PC-3 (cell line): ENCODE results near the gene LOXL4. TPM values are rescaled to one million over a fixed set of nuclear protein-coding genes. Genes with fewer than 3 reads are reported as not detected.

ENCODE experiments used
- ATAC-seq: fragments of 200-7000 bp; cut with Tn5 transposase; 2 replicates; pipeline ENCODE4 v1.9.1; 2020; ENCODE audit warnings: mild to moderate bottlenecking, moderate library complexity
- BruUV-seq: library from RNA; stranded (reverse); fragments of 400-500 nt; replicated peaks from 2 replicates; lab custom pipeline; 2021; lab: Mats Ljungman, UMichigan
- CTCF ChIA-PET: fragments of 300-600 bp; sonication (Branson Sonifier 250); formaldehyde crosslinking; loops from one replicate; lab custom pipeline; 2022; ENCODE audit warnings: antibody characterized with exemption; lab: Charles Lee
- POLR2A ChIA-PET: fragments of 300-600 bp; sonication (Branson Sonifier 250); formaldehyde crosslinking; loops from one replicate; lab custom pipeline; 2022; ENCODE audit warnings: antibody characterized with exemption; ENCODE audit not compliant: unreplicated experiment; lab: Charles Lee
- DNase-seq: peaks from one replicate; pipeline ENCODE4 v3.0.0-alpha.2; 2015
- H2AFZ ChIP-seq: fragments of 300-600 bp; sonication (generic); 2 replicates; pipeline ENCODE4 v1.6.0; 2016; ENCODE audit warnings: antibody characterized with exemption, low read length
- H3F3A ChIP-seq: fragments of 300-600 bp; sonication (generic); one replicate; pipeline ENCODE4 v1.6.0; 2017; ENCODE audit warnings: antibody characterized with exemption, low read length, control low read depth, mild to moderate bottlenecking; ENCODE audit not compliant: unreplicated experiment
- H3K27ac ChIP-seq: fragments of 300-600 bp; sonication (generic); 2 replicates; pipeline ENCODE4 v1.5.1; 2016; ENCODE audit warnings: mild to moderate bottlenecking, low read length
- H3K27me3 ChIP-seq: fragments of 300-600 bp; sonication (generic); 2 replicates; pipeline ENCODE4 v1.6.1; 2016; ENCODE audit warnings: low read length, mixed read lengths
- H3K36me3 ChIP-seq: fragments of 300-600 bp; sonication (generic); 2 replicates; pipeline ENCODE4 v1.6.1; 2016; ENCODE audit warnings: low read depth, mixed run types, low read length, mixed read lengths
- H3K4me1 ChIP-seq: fragments of 300-600 bp; sonication (generic); 2 replicates; pipeline ENCODE4 v1.5.1; 2016; ENCODE audit warnings: low read length; ENCODE audit not compliant: insufficient read depth
- H3K4me2 ChIP-seq: fragments of 300-600 bp; sonication (generic); 2 replicates; pipeline ENCODE4 v1.6.0; 2016; ENCODE audit warnings: low read length
- H3K4me3 ChIP-seq: fragments of 300-600 bp; sonication (generic); 2 replicates; pipeline ENCODE4 v1.5.1; 2016; ENCODE audit warnings: mild to moderate bottlenecking, low read length, mixed read lengths
- H3K79me2 ChIP-seq: fragments of 300-600 bp; sonication (generic); 2 replicates; pipeline ENCODE4 v1.6.1; 2017; ENCODE audit warnings: low read length, mixed read lengths
- H3K9ac ChIP-seq: fragments of 300-600 bp; sonication (generic); 2 replicates; pipeline ENCODE4 v1.6.0; 2016; ENCODE audit warnings: mild to moderate bottlenecking, low read length
- H3K9me2 ChIP-seq: fragments of 300-600 bp; sonication (generic); replicated peaks from 2 replicates; pipeline ENCODE4 v1.6.1; 2016; ENCODE audit warnings: mixed run types, low read length, mixed read lengths
- H3K9me3 ChIP-seq: fragments of 300-600 bp; sonication (generic); 2 replicates; pipeline ENCODE4 v1.6.1; 2016; ENCODE audit warnings: low read length, mixed read lengths
- H4K20me1 ChIP-seq: fragments of 300-600 bp; sonication (generic); 2 replicates; pipeline ENCODE4 v1.6.1; 2016; ENCODE audit warnings: low read length, mixed read lengths
- CTCF ChIP-seq: fragments of 300-600 bp; sonication (generic); conservative IDR thresholded peaks from 2 replicates; pipeline ENCODE4 v1.5.1; 2017; ENCODE audit warnings: antibody characterized with exemption, low read depth, mild to moderate bottlenecking, low read length
- EZH2 ChIP-seq: fragments of 300-600 bp; sonication (generic); IDR thresholded peaks from one replicate; pipeline ENCODE4 v1.6.1; 2017; ENCODE audit warnings: antibody characterized with exemption, mild to moderate bottlenecking, low read length; ENCODE audit not compliant: unreplicated experiment
- EZH2phosphoT487 ChIP-seq: fragments of 300-600 bp; sonication (generic); IDR thresholded peaks from 2 replicates; pipeline ENCODE4 v1.6.1; 2018; ENCODE audit warnings: mild to moderate bottlenecking, antibody characterized with exemption, low read length, borderline replicate concordance
- intact Hi-C: fragments of 100-400 bp; cut with micrococcal nuclease; formaldehyde crosslinking; loops from 2 replicates; pipeline ENCODE4 v1.9.0; 2023
- total RNA-seq: library from RNA; depleted of rRNA; stranded (reverse); fragments of >200 nt; gene quantifications from 2 replicates; pipeline ENCODE4 v1.2.3, GENCODE V29; 2014

The LOXL4 gene
- total RNA-seq, 1 experiment from 2014 or later: 8.2 TPM

GRCh38 chr10:98270073-98270740 is 2.2 kb upstream of the LOXL4 start:
- Histone ChIP-seq H3K9ac (no peak overlapping the region), H4K20me1 (no peaks in the 10 kb centered on the region), H3K79me2 (no peaks in the 10 kb centered on the region), H3K27me3 (no peaks in the 10 kb centered on the region), H2AFZ (no peak overlapping the region), H3K36me3 (no peaks in the 10 kb centered on the region), H3K9me3 (no peaks in the 10 kb centered on the region), H3K4me3 (no peak overlapping the region), H3K4me2 (peak overlapping the region; percentile 89; the same call in 1 of the 2 replicates), H3F3A (no peaks in the 10 kb centered on the region), H3K27ac (peak overlapping the region; percentile 67), H3K9me2 (no peaks in the 10 kb centered on the region), H3K4me1 (peaks cover 27% of the 10 kb centered on the region)
- intact Hi-C loops: no loop called here
- no peak for ATAC-seq
- no peak for DNase-seq
- no peak for TF ChIP-seq EZH2phosphoT487
- no peak for TF ChIP-seq CTCF
- no peak for TF ChIP-seq EZH2
- CTCF ChIA-PET: no interaction called here
- POLR2A ChIA-PET: no interaction called here
- no TSS peak for BruUV-seq

- H3K9me3 ChIP-seq: no peaks in the 10 kb centered on the region
- H3K79me2 ChIP-seq: no peaks in the 10 kb centered on the region
- no TSS peak for BruUV-seq
- ATAC-seq (peak; percentile 81), DNase-seq (peak; percentile 92)
- H3K4me3 ChIP-seq: peak overlapping the region; percentile 61; the same call in 1 of the 2 replicates
- peak overlapping the region; percentile 89 for H3K4me2 ChIP-seq
- H3K36me3 ChIP-seq: no peaks in the 10 kb centered on the region
- H3F3A ChIP-seq: no peaks in the 10 kb centered on the region
- H3K27ac ChIP-seq: peak overlapping the region; percentile 67
- ChIA-PET CTCF (no interaction called here), POLR2A (no interaction called here)
- no peak for TF ChIP-seq EZH2
- no peak for TF ChIP-seq CTCF
- TF ChIP-seq EZH2phosphoT487: no peak
- no peaks in the 10 kb centered on the region for H4K20me1 ChIP-seq
- intact Hi-C loops: loop anchor here (2.0 to 10.0 kb wide), 3 partner anchors 39 to 395 kb away; no protein-coding TSS in a partner anchor
- peak overlapping the region; percentile 61; the same call in 1 of the 2 replicates for H2AFZ ChIP-seq
- peaks cover 27% of the 10 kb centered on the region for H3K4me1 ChIP-seq
- no peak overlapping the region for H3K9ac ChIP-seq
- no peaks in the 10 kb centered on the region for H3K27me3 ChIP-seq
- no peaks in the 10 kb centered on the region for H3K9me2 ChIP-seq
Observed at GRCh38 chr10:98269435-98269912, 1.5 kb upstream of the LOXL4 start.
